B cell (primary cell): ENCODE measurements around the gene TEX35. TPM values are rescaled to one million over a fixed set of nuclear protein-coding genes. Genes with fewer than 3 reads are reported as not detected.

ENCODE experiments used
- ATAC-seq: fragments of 200-7000 bp; cut with Tn5 transposase; one replicate; pipeline ENCODE4 v1.10.0; 2021; ENCODE audit warnings: low read depth, mild to moderate bottlenecking, moderate number of reproducible peaks, moderate library complexity
- CTCF ChIA-PET: fragments of 350-600 bp; sonication (Branson Sonifier 250); formaldehyde crosslinking; loops from one replicate; lab custom pipeline; 2021; ENCODE audit warnings: antibody characterized with exemption, inconsistent platforms; lab: Charles Lee
- POLR2A ChIA-PET: fragments of 350-600 bp; sonication (Branson Sonifier 250); formaldehyde crosslinking; loops from one replicate; lab custom pipeline; 2021; ENCODE audit warnings: antibody characterized with exemption; lab: Charles Lee
- DNase-seq: peaks from one replicate; pipeline ENCODE4 v3.0.0; 2013
- H2AFZ ChIP-seq: 2 replicates; pipeline ENCODE4 v1.6.1; 2012; ENCODE audit warnings: mild to moderate bottlenecking, low read depth, low read length; ENCODE audit not compliant: insufficient read depth, poor library complexity, severe bottlenecking
- H3K27ac ChIP-seq, 2 donors: 1 replicate in 1 of 2; 2 replicates in 1 of 2; pipeline ENCODE4 v1.5.1; 2012 to 2013; ENCODE audit warnings: low read length in 2 of 2, mild to moderate bottlenecking in 2 of 2, moderate library complexity in 1 of 2
- H3K27me3 ChIP-seq, 4 experiments: fragments of 200-600 bp in 1 of 4; sonication (generic) in 1 of 4; replicated peaks in 1 of 4; 1 replicate in 2 of 4; 2 replicates in 2 of 4; pipeline versions ENCODE4 v1.6.1 to v1.7.0; 2013 to 2016; ENCODE audit warnings: low read length in 3 of 4, mild to moderate bottlenecking in 2 of 4, mixed read lengths in 1 of 4, moderate library complexity in 1 of 4; ENCODE audit not compliant: insufficient read depth in 4 of 4, control insufficient read depth in 3 of 4; ENCODE audit errors: control extremely low read depth in 1 of 4
- H3K36me3 ChIP-seq, 2 experiments: replicated peaks in 1 of 2; 1 replicate in 1 of 2; 2 replicates in 1 of 2; pipeline versions ENCODE4 v1.6.1 to v1.7.1; 2013; ENCODE audit warnings: low read length in 1 of 2; ENCODE audit not compliant: insufficient read depth in 2 of 2, control insufficient read depth in 1 of 2; ENCODE audit errors: control extremely low read depth in 1 of 2, extremely low read depth in 1 of 2
- H3K4me1 ChIP-seq, 2 donors: fragments of 200-600 bp in 1 of 2; sonication (generic) in 1 of 2; 1 replicate in 1 of 2; 2 replicates in 1 of 2; pipeline versions ENCODE4 v1.5.1 to v1.6.1; 2013 to 2017; ENCODE audit warnings: low read length in 2 of 2; ENCODE audit not compliant: control insufficient read depth in 2 of 2, insufficient read depth in 2 of 2
- H3K4me2 ChIP-seq: replicated peaks from 2 replicates; pipeline ENCODE3; 2012; ENCODE audit warnings: mild to moderate bottlenecking, low read depth, low read length; ENCODE audit not compliant: poor library complexity, severe bottlenecking
- H3K4me3 ChIP-seq, 5 experiments: fragments of 200-600 bp in 1 of 5; sonication (generic) in 1 of 5; 1 replicate in 3 of 5; 2 replicates in 2 of 5; pipeline versions ENCODE4 v1.5.1 to v1.7.0; 2011 to 2016; ENCODE audit warnings: low read length in 4 of 5, mild to moderate bottlenecking in 4 of 5, low read depth in 2 of 5, control low read depth in 1 of 5, moderate library complexity in 1 of 5; ENCODE audit not compliant: insufficient read depth in 1 of 5; ENCODE audit errors: control extremely low read depth in 1 of 5, extremely low read depth in 1 of 5
- H3K79me2 ChIP-seq: fragments of 200-600 bp; sonication (generic); one replicate; pipeline ENCODE4 v1.6.0; 2016; ENCODE audit warnings: low read length; ENCODE audit not compliant: control insufficient read depth, insufficient read depth
- H3K9ac ChIP-seq: fragments of 200-600 bp; sonication (generic); 2 replicates; pipeline ENCODE4 v1.6.1; 2017; ENCODE audit warnings: mild to moderate bottlenecking, low read length, moderate library complexity
- H3K9me3 ChIP-seq, 3 donors: one replicate each; pipeline versions ENCODE4 v1.6.1 to v1.7.1; 2013; ENCODE audit warnings: low read length in 2 of 3; ENCODE audit not compliant: control insufficient read depth in 2 of 3, insufficient read depth in 1 of 3; ENCODE audit errors: control extremely low read depth in 1 of 3
- H4K20me1 ChIP-seq: 2 replicates; pipeline ENCODE4 v1.6.0; 2012; ENCODE audit warnings: mild to moderate bottlenecking, low read length; ENCODE audit not compliant: insufficient read depth, control insufficient read depth, poor library complexity, severe bottlenecking
- H3K27ac Mint-ChIP-seq: one replicate; pipeline ENCODE4 v1.8.0; 2021; ENCODE audit warnings: mixed read lengths
- H3K27me3 Mint-ChIP-seq: one replicate; pipeline ENCODE4 v1.8.0; 2021; ENCODE audit warnings: mixed read lengths
- H3K4me1 Mint-ChIP-seq: one replicate; pipeline ENCODE4 v1.8.0; 2021; ENCODE audit warnings: mixed read lengths
- H3K4me3 Mint-ChIP-seq: one replicate; pipeline ENCODE4 v1.8.0; 2021; ENCODE audit warnings: mixed read lengths
- H3K9me3 Mint-ChIP-seq: one replicate; pipeline ENCODE4 v1.8.0; 2022; ENCODE audit warnings: mixed read lengths; ENCODE audit not compliant: insufficient read depth
- CTCF ChIP-seq: fragments of 200-600 bp; IDR thresholded peaks from one replicate; pipeline ENCODE4 v1.8.0; 2022; ENCODE audit warnings: antibody characterized with exemption, mild to moderate bottlenecking
- EZH2 ChIP-seq: IDR thresholded peaks from 2 replicates; pipeline ENCODE4 v1.6.1; 2012; ENCODE audit warnings: borderline replicate concordance, low read depth, mild to moderate bottlenecking, moderate library complexity, low read length; ENCODE audit not compliant: insufficient read depth, poor library complexity, severe bottlenecking
- WGBS: methylation state at CpG from one replicate; pipeline ENCODE4 v1.1.5; 2013; ENCODE audit warnings: missing lambda C conversion rate; ENCODE audit not compliant: insufficient coverage; 5-methylcytosine and 5-hydroxymethylcytosine counted together
- intact Hi-C: fragments of 100-400 bp; cut with micrococcal nuclease; formaldehyde crosslinking; loops from one replicate; pipeline ENCODE4 v1.10.0; 2022
- polyA plus RNA-seq: library from polyadenylated mRNA; depleted of rRNA; stranded (reverse); fragments of >200 nt; gene quantifications from 2 replicates; pipeline ENCODE4 v1.2.3, GENCODE V29; 2012
- total RNA-seq, 2 donors: library from RNA; stranded (reverse); fragments of 120-200 nt in 1 of 2; gene quantifications; 1 replicate in 1 of 2; 2 replicates in 1 of 2; pipeline versions ENCODE4 v1.2.3 to v1.2.4, GENCODE V29; 2013 to 2022

TEX35 gene
- total and polyA plus RNA-seq, 2 donors (not counting 1 experiment from before 2014, with no cell fraction given): 0.09 TPM; not detected in 1

GRCh38 chr1:178536844-178537371, 24.0 kb downstream of the TEX35 start:
- intact Hi-C loops: no loop called here
- Mint-ChIP-seq H3K9me3 (no peaks in the 10 kb centered on the region), H3K4me3 (no peak overlapping the region), H3K27me3 (no peaks in the 10 kb centered on the region), H3K27ac (no peak overlapping the region), H3K4me1 (peaks cover 12% of the 10 kb centered on the region)
- Histone ChIP-seq H3K27ac (no peak overlapping the region), H3K9ac (no peak overlapping the region), H3K4me1 (peaks cover 3 to 13% of the 10 kb centered on the region in 2 donors), H3K79me2 (no peaks in the 10 kb centered on the region), H3K9me3 (no peaks in the 10 kb centered on the region), H3K4me2 (no peak overlapping the region), H4K20me1 (no peaks in the 10 kb centered on the region), H3K36me3 (no peaks in the 10 kb centered on the region), H2AFZ (no peak overlapping the region), H3K4me3 (no peak overlapping the region), H3K27me3 (no peaks in the 10 kb centered on the region)
- ATAC-seq: no peak
- ChIA-PET POLR2A (no interaction called here), CTCF (interaction anchor here (0.6 to 18.9 kb wide), 2 partner anchors 270 to 466 kb away, joined by 3 to 594 read pairs; no protein-coding TSS in a partner anchor)
- no peak for TF ChIP-seq CTCF
- no peak for TF ChIP-seq EZH2
- no peak for DNase-seq
- 92% methylated on average over 6 of the region's 7 CpGs for WGBS

- no peak overlapping the region for H3K4me3 Mint-ChIP-seq
- no peak for TF ChIP-seq CTCF
- no peak for TF ChIP-seq EZH2
These were observed 24.6 kb downstream of the TEX35 start for GRCh38 chr1:178537382-178538090.

More at GRCh38 chr1:178537382-178538090, 24.6 kb downstream of the TEX35 start:
- Histone ChIP-seq H3K4me2 (no peak overlapping the region), H3K36me3 (no peaks in the 10 kb centered on the region), H3K27me3 (no peaks in the 10 kb centered on the region), H3K9ac (no peak overlapping the region), H3K27ac (no peak overlapping the region), H3K4me3 (no peak overlapping the region), H4K20me1 (no peaks in the 10 kb centered on the region), H3K79me2 (peaks cover 4% of the 10 kb centered on the region), H3K4me1 (peaks cover 5 to 10% of the 10 kb centered on the region in 2 donors), H3K9me3 (no peaks in the 10 kb centered on the region), H2AFZ (no peak overlapping the region)
- POLR2A ChIA-PET: no interaction called here
- no peak for ATAC-seq
- H3K27ac Mint-ChIP-seq: no peak overlapping the region
- no peak for DNase-seq
- CTCF ChIA-PET: interaction anchor here (0.7 to 18.9 kb wide), 4 partner anchors 231 to 465 kb away, joined by 3 to 594 read pairs (median 3); no protein-coding TSS in a partner anchor
- 96% methylated on average over 20 of the region's 20 CpGs for WGBS
- H3K4me1 Mint-ChIP-seq: peaks cover 9% of the 10 kb centered on the region
- H3K27me3 Mint-ChIP-seq: no peaks in the 10 kb centered on the region
- no peaks in the 10 kb centered on the region for H3K9me3 Mint-ChIP-seq
- intact Hi-C loops: no loop called here
